Cardiac fibroblast (primary cell): Measurements from ENCODE around the gene ZNF664.

Source experiments
- DNase-seq, 2 donors: peaks; one replicate each; pipeline versions ENCODE4 v3.0.0 to v3.0.0-alpha.2; 2010; ENCODE audit warnings: low read depth in 2 of 2
- H3K4me3 ChIP-seq, 2 donors: replicated peaks in 1 of 2; 1 replicate in 1 of 2; 2 replicates in 1 of 2; pipeline ENCODE4 v1.5.1; 2011; ENCODE audit warnings: low read depth in 2 of 2, low read length in 2 of 2, mild to moderate bottlenecking in 2 of 2, moderate library complexity in 1 of 2
- TF ChIP-seq, protein P1 (sequence below): IDR thresholded peaks from one replicate; pipeline ENCODE4 v1.5.1; 2011; ENCODE audit warnings: low read depth, mild to moderate bottlenecking, low read length, inconsistent platforms

ZNF664 gene

DNA sequence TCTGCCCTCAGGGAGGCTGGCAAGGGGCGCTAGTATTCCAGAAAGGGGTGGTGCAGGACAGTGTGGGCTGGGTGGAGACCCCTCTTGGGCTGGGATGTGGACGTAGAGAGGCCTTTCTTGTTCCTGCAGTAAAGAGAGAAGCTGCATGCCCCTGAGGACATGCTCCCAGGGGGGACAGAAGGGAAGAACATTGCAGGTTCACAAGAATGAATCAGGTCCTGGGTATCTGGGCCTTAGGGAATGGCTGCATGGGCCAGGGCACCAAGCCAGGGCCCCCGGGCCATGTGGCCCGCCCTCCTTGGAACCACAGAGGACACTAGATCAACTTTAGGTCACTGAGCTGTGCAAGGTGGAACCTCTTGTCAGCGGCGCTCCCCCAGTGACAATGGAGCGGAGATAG is 51.8 kb downstream of the ZNF664 start:
- H3K4me3 ChIP-seq = no peak overlapping the region
- TF ChIP-seq, protein P1, sequence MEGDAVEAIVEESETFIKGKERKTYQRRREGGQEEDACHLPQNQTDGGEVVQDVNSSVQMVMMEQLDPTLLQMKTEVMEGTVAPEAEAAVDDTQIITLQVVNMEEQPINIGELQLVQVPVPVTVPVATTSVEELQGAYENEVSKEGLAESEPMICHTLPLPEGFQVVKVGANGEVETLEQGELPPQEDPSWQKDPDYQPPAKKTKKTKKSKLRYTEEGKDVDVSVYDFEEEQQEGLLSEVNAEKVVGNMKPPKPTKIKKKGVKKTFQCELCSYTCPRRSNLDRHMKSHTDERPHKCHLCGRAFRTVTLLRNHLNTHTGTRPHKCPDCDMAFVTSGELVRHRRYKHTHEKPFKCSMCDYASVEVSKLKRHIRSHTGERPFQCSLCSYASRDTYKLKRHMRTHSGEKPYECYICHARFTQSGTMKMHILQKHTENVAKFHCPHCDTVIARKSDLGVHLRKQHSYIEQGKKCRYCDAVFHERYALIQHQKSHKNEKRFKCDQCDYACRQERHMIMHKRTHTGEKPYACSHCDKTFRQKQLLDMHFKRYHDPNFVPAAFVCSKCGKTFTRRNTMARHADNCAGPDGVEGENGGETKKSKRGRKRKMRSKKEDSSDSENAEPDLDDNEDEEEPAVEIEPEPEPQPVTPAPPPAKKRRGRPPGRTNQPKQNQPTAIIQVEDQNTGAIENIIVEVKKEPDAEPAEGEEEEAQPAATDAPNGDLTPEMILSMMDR = no peak
- DNase-seq = peak in 1 of 2 donors; percentile 33

DNA sequence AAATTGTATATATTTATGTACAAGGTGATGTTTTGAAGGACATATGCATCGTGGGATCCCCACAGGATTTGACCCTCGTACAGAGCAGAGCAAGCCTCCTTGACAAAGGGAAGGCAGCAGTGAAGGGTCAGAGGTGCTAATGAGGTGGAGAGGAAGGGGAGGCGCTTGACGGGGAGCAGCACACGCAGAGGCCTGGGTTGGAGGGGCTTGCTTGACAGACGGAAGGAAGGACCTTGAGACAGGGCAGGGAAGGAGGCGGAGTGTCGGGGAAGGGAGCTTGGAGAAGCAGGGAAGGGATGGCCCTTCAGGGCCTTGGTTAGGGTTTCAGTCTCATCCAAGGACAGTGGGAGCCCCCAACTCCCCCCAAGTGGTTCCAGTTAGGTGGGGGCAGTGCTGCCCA is 52.6 kb downstream of the ZNF664 start:
- DNase-seq = no peak
- H3K4me3 ChIP-seq = no peak overlapping the region
- TF ChIP-seq, protein P1 = no peak

DNA sequence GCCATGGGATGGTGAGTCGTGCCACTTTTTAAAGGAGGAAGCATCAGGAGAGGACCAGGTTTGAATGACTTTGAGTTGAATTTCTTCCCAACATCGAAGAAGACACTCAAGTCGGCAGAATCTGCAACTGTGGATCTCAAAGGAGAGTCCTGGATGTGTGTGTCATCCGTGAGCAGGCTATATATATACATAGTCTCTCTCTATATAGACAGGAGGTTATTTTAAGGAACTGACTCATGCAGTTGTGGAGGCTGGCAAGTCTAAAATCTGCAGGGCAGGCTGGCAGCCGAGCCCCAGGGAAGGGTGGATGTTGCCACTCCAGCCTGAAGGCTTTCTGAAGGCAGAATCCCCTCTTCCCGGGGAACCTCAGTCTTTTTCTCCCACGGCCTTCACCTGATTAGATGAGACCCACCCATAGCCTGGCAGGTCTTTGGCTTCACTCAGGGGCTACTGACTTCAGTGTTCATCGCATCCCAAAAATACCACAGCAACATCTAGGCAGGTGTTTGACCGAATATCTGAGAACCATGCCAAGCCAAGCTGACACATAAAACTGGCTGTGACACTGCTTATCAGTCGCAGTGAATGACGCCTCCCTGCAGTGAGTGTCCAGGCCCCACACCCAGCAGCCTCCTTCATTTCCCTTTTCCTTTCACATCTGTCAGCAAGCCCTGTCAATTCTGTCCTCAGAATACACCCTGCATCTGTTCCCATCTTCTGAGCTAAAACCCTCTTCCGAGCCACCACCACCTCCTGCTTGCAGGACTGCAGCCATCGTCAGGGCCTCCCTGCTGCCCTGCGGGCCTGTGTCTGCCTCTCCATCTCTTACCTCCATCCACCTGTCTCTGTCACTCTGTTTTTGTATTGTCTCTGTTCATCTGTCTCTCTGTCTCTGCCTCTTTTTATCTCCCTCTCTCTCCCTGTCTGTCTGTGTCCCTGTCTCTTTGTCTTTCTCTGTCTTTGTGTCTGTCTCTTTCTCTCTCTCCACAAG is 54.0 kb downstream of the ZNF664 start:
- H3K4me3 ChIP-seq = no peak overlapping the region
- TF ChIP-seq, protein P1 = no peak
- peak in 1 of 2 donors; percentile 68 for DNase-seq

DNA sequence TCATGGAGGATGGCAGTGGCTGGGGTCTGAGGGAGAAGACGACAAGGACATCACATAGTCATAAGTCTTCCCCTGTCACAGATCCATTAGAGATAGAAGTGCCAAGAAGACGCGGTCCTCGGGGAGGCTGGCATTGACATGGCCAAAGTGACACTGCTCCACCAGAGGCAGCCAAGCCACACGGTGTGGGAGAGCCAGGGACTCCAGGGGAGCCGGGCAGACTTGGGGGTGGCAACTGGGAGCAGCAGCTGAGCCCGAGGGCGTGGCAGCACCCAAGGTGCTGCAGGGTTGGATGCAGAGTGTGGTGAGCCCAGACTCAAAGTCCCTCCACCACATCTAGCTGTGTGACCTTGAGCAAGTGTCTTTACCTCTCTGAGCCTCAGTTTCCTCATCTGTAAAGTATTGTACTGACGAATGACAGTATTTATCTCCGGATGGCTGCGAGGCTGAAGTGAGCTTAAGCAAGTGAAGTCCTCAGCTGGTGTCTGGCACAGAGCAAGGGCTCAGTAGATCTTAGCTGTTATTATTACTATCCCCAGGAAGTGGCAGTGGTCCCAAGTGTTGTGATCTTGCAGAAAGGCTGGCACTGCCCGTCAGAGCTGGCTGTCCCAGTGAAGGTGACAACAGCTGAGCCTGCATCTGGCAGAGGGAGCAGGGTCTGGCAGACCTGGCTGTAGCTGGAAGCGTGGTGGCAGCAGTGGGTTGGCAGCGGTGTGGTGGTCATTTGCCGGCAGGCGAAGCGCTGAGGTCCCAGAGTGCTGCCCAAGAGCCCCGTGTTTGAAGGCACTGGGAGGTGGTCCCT is 54.9 kb downstream of the ZNF664 start:
- H3K4me3 ChIP-seq = no peak overlapping the region
- TF ChIP-seq, protein P1 = no peak
- DNase-seq = no peak

DNA sequence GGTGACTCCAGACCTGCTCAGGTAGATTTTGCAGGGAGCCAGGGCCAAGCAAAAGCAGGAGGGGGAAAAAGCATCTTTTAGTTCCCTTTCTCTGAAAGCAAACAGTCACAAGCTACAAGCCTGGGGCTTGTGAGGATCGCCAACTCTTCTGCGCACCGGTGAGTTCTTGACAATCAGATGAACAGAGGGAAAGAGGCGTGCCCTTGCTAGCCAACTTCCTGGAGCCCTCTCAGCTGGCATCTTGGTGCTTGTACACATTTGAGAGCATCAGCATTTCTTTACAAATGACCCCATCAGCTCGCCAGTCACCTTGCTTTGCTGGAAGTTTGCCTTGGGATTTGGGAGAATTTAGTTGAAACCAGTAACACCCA is 55.5 kb downstream of the ZNF664 start:
- TF ChIP-seq, protein P1 = no peak
- DNase-seq = no peak
- H3K4me3 ChIP-seq = no peak overlapping the region

DNA sequence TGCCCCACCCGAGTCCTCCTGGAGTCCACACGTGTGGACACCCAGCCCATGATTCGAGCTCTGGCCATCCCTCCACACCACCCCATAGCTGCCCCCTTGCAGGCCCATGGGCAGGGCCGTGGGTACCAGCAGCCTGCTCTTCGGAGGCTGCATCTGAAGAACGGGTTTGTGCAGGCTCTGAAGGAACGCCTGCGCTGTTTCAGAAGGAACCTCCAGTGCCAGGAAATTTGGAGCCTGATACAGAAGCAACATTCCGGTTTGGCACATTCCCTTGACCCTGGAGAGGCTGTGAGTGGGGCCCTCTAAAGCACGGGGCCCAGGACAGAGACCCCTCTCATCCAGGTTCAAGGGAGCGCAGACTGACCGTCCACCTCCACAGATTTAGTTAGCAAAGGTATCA is 57.0 kb downstream of the ZNF664 start:
- peak; percentile 26 to 55 for DNase-seq
- TF ChIP-seq, protein P1 = no peak

More for the DNA sequence above, 57.0 kb downstream of the ZNF664 start:
- no peak overlapping the region for H3K4me3 ChIP-seq
